Uterus (tissue), 4 donors: ENCODE data around the gene ZNF28. TPM values are rescaled to one million over a fixed set of nuclear protein-coding genes. Genes with fewer than 3 reads are reported as not detected.

ENCODE experiments used
- DNase-seq, 2 donors: peaks; one replicate each; pipeline ENCODE4 v3.0.0-alpha.2; 2019 to 2020
- H3K27ac ChIP-seq, 2 donors: fragments of 200-600 bp; sonication (generic); 1 replicate in 1 of 2; 2 replicates in 1 of 2; pipeline ENCODE4 v1.5.1; 2016 to 2018
- H3K27me3 ChIP-seq, 2 donors: fragments of 200-600 bp; sonication (generic); one replicate each; pipeline ENCODE4 v1.5.1; 2018 to 2019; ENCODE audit warnings: control low read depth in 1 of 2
- H3K36me3 ChIP-seq, 2 donors: fragments of 200-600 bp; sonication (generic); one replicate each; pipeline ENCODE4 v1.5.1; 2019; ENCODE audit warnings: control low read depth in 1 of 2
- H3K4me1 ChIP-seq, 2 donors: fragments of 200-600 bp; sonication (generic); one replicate each; pipeline ENCODE4 v1.5.1; 2018 to 2019; ENCODE audit warnings: control low read depth in 1 of 2
- H3K4me3 ChIP-seq, 2 donors: fragments of 200-600 bp; sonication (generic); 1 replicate in 1 of 2; 2 replicates in 1 of 2; pipeline ENCODE4 v1.5.1; 2018 to 2019; ENCODE audit warnings: mild to moderate bottlenecking in 1 of 2
- H3K9me3 ChIP-seq, 2 donors: fragments of 200-600 bp; sonication (generic); one replicate each; pipeline ENCODE4 v1.5.1; 2019; ENCODE audit warnings: control low read depth in 1 of 2
- POLR2A ChIP-seq, 2 donors: fragments of 450-650 bp; IDR thresholded peaks; one replicate each; pipeline ENCODE4 v1.6.1; 2016; ENCODE audit warnings: antibody characterized with exemption in 2 of 2, mild to moderate bottlenecking in 1 of 2, moderate library complexity in 1 of 2
- intact Hi-C: fragments of 100-400 bp; cut with DNase I; formaldehyde crosslinking; loops from one replicate; pipeline ENCODE4 v1.15.1; 2023; ENCODE audit warnings: low total_unique reads
- total RNA-seq, 4 donors: library from RNA; depleted of rRNA in 3 of 4; stranded (reverse); fragments of >200 nt in 3 of 4; gene quantifications; one replicate each; pipeline versions ENCODE4 v1.1.0 to v1.2.4, GENCODE V29; 2014 to 2023
- TF ChIP-seq, protein P1 (sequence below), 4 experiments: fragments of 200-600 bp in 2 of 4; fragments of 450-650 bp in 2 of 4; sonication (generic) in 2 of 4; IDR thresholded peaks; one replicate each; pipeline ENCODE4 v1.5.1; 2016 to 2019; ENCODE audit warnings: antibody characterized with exemption in 4 of 4, mild to moderate bottlenecking in 2 of 4, moderate library complexity in 1 of 4
- donor health status: DM: yes; HTN: yes; CAD: no.

ZNF28 gene
- total RNA-seq, 4 donors from 2014 or later, result 3.5 to 30.6 (median 12.0) TPM

- no peak for TF ChIP-seq POLR2A (IDR thresholded peaks at IDR 0.05)
- TF ChIP-seq, protein P1, sequence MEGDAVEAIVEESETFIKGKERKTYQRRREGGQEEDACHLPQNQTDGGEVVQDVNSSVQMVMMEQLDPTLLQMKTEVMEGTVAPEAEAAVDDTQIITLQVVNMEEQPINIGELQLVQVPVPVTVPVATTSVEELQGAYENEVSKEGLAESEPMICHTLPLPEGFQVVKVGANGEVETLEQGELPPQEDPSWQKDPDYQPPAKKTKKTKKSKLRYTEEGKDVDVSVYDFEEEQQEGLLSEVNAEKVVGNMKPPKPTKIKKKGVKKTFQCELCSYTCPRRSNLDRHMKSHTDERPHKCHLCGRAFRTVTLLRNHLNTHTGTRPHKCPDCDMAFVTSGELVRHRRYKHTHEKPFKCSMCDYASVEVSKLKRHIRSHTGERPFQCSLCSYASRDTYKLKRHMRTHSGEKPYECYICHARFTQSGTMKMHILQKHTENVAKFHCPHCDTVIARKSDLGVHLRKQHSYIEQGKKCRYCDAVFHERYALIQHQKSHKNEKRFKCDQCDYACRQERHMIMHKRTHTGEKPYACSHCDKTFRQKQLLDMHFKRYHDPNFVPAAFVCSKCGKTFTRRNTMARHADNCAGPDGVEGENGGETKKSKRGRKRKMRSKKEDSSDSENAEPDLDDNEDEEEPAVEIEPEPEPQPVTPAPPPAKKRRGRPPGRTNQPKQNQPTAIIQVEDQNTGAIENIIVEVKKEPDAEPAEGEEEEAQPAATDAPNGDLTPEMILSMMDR (IDR thresholded peaks at IDR 0.05), result no peak
- no peak overlapping the region for H3K27ac ChIP-seq
- H3K9me3 ChIP-seq, result no peaks in the 10 kb centered on the region
- no peaks in the 10 kb centered on the region for H3K4me1 ChIP-seq
- no peaks in the 10 kb centered on the region for H3K36me3 ChIP-seq
- no peak overlapping the region for H3K4me3 ChIP-seq
- no peaks in the 10 kb centered on the region for H3K27me3 ChIP-seq
- intact Hi-C loops, result no loop called here
- DNase-seq, result no peak
These were observed 71.7 kb downstream of the ZNF28 start for GRCh38 chr19:52749780-52750179.

GRCh38 chr19:52748336-52748950 lies 73.0 kb downstream of the ZNF28 start:
- Histone ChIP-seq H3K27ac (no peak overlapping the region), H3K4me3 (no peak overlapping the region), H3K36me3 (no peaks in the 10 kb centered on the region), H3K9me3 (no peaks in the 10 kb centered on the region), H3K4me1 (no peaks in the 10 kb centered on the region), H3K27me3 (no peaks in the 10 kb centered on the region)
- intact Hi-C loops, result no loop called here
- peak; percentile 38 to 39 for DNase-seq
- TF ChIP-seq POLR2A (IDR thresholded peaks at IDR 0.05), result no peak
- TF ChIP-seq, protein P1 (IDR thresholded peaks at IDR 0.05), result peak; percentile 30 to 57 (median 54)

Other genes with a start within 250 kb of the ZNF28 start
- gene ZNF83, start 183.3 kb downstream of the ZNF28 start, total RNA-seq, result 100 to 1,000 TPM in 2 of 4 donors, 10 to 100 TPM in 2; 40.6 to 481 (median 100) TPM
- 10 to 100 TPM in 3 of 4 donors, 1 to 10 TPM in 1; 7.2 to 29.7 (median 25.0) TPM for gene ZNF611, start 86.6 kb downstream of the ZNF28 start, total RNA-seq
- gene ZNF600, start 34.8 kb downstream of the ZNF28 start, total RNA-seq, result 10 to 100 TPM in 1 of 4 donors, 1 to 10 TPM in 3; 6.2 to 14.5 (median 8.0) TPM
- 10 to 100 TPM in 3 of 4 donors, 1 to 10 TPM in 1; 4.7 to 92.2 (median 36.0) TPM for gene ZNF468, start 36.0 kb upstream of the ZNF28 start, total RNA-seq
- gene ZNF320, start 76.0 kb upstream of the ZNF28 start, total RNA-seq, result 10 to 100 TPM in 3 of 4 donors, 1 to 10 TPM in 1; 3.6 to 67.6 (median 15.2) TPM
- 10 to 100 TPM in 1 of 4 donors, 1 to 10 TPM in 2, not detected in 1; 1.5 to 34.4 (median 6.1) TPM for gene ZNF888, start 101.8 kb upstream of the ZNF28 start, total RNA-seq
- gene ZNF816, start 141.2 kb upstream of the ZNF28 start, total RNA-seq, result 10 to 100 TPM in 2 of 4 donors, 1 to 10 TPM in 2; 3.1 to 25.4 (median 11.9) TPM
- not detected for gene ERVV-1, start 192.3 kb upstream of the ZNF28 start, total RNA-seq
- gene ERVV-2, start 223.1 kb upstream of the ZNF28 start, total RNA-seq, result not detected